Choroid plexus epithelial cell (primary cell): ENCODE results near the gene OR9A2.

ENCODE experiments used
- DNase-seq: peaks from one replicate; pipeline ENCODE4 v3.0.0-alpha.2; 2010; ENCODE audit warnings: low read depth
- H3K4me3 ChIP-seq: 2 replicates; pipeline ENCODE4 v1.5.1; 2011; ENCODE audit warnings: low read depth, mild to moderate bottlenecking, control low read depth, low read length, moderate library complexity
- CTCF ChIP-seq: conservative IDR thresholded peaks from 2 replicates; pipeline ENCODE4 v1.5.1; 2011; ENCODE audit warnings: low read depth, mild to moderate bottlenecking, control low read depth, inconsistent platforms, low read length, moderate library complexity

The OR9A2 gene

DNA sequence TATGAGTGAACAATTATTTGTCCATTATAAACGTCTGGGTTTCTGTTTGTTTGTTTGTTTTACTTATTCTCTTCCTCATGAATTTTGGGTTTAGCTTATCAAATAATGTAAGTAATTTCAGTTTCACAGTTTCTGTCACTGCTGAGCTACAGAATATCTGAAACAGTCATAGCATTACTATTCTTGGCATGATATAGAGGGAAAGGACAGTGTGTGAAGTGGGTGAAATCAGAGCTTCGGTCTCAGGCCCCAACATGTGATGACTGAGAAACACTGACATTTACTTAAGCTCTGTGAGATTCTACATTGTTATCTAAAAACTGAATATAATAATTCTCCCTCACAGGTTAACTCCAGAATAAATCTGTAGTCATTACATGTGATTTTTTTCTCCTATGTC is 16.5 kb upstream of the OR9A2 start:
- H3K4me3 ChIP-seq, result no peak overlapping the region
- DNase-seq, result peak; percentile 51
- no peak for TF ChIP-seq CTCF

GRCh38 chr7:143042790-143043271 is 15.9 kb upstream of the OR9A2 start:
- peak; percentile 5 for DNase-seq
- no peak for TF ChIP-seq CTCF
- no peak overlapping the region for H3K4me3 ChIP-seq

- H3K4me3 ChIP-seq, result no peak overlapping the region
- peak; percentile 6 for DNase-seq
- TF ChIP-seq CTCF, result no peak
Observed at GRCh38 chr7:143042159-143042789, 15.3 kb upstream of the OR9A2 start.

DNA sequence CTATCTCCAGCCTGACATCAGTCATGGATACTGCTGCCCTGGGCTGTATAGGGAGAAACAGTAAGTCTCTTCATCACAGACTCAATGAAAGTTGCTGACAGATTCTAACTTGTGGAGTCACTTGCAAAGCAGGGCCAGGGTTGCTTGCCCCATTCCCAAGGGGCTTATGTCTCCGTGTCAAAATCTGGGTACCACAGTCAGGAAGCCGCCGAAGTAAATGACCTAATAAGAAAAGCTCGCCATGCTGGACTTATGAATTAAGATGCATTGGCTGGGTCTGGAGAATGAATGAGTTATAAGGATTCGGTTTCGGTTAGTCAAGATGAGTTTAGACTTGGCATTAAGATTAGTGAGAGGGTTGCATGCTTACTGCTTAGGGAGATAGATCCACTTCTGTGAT is 14.4 kb upstream of the OR9A2 start:
- DNase-seq, result no peak
- H3K4me3 ChIP-seq, result no peak overlapping the region
- no peak for TF ChIP-seq CTCF

- no peak for DNase-seq
- TF ChIP-seq CTCF, result no peak
- no peak overlapping the region for H3K4me3 ChIP-seq
Observed at GRCh38 chr7:143040209-143040715, 13.3 kb upstream of the OR9A2 start.

DNA sequence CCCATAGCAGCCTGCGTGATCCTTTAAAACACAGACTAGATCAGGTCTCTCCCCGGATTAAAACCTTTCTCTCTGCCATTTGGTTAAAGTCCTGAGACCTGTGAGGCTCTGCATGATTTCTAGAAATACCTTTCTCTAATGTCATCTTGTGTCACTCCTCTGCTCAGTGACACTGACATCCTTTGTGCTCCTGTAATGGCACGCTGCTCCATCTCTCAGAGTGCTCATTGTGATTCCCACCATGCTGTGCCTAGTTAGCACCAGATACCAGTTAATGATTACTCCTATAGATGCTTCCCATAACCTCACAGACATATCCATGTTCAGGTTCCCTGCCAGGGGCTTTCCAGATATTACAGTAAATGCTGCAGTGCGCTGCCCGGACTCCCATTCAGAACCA is 11.7 kb upstream of the OR9A2 start:
- H3K4me3 ChIP-seq, result no peak overlapping the region
- DNase-seq, result no peak
- TF ChIP-seq CTCF, result no peak

DNA sequence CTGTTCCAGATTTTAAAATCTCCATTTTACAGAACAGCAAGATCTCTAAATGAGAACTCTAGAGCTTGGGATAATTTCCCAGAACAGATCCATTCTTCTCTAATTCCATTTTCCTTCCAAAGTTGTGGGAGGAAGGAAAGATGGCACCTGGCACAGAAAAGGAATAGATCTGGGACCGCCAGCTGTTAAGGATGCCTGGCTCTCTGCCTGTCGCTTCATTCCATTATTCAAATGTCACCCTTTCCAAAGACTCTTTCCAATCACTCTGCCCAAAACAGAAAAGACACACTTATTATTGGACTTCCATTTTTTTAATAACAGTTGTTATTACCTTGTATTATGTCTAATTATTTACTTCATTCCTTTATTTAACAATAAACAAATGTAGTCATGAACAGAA is 751 bp upstream of the OR9A2 start:
- DNase-seq, result no peak
- TF ChIP-seq CTCF, result no peak
- H3K4me3 ChIP-seq, result no peak overlapping the region
